ENCODE data around the gene MTUS2. TPM values are rescaled to one million over a fixed set of nuclear protein-coding genes. Genes with fewer than 3 reads are reported as not detected.

Gene MTUS2
- total RNA-seq, 1 experiment from 2014 or later = 0.11 TPM

- no peaks in the 10 kb centered on the region for H3K36me3 ChIP-seq (ENCODE audit: insufficient read depth, low read length, poor library complexity, severe bottlenecking)
- peaks cover 5% of the 10 kb centered on the region for H3K4me1 ChIP-seq (ENCODE audit: insufficient read depth, low read length, poor library complexity, severe bottlenecking)
- intact Hi-C loops (cut with micrococcal nuclease; ENCODE audit: unreplicated experiment) = no loop called here
- no peak overlapping the region for H3K27ac ChIP-seq (ENCODE audit: low read depth, low read length, poor library complexity, severe bottlenecking)
- ChIA-PET CTCF (no interaction called here), POLR2A (ENCODE audit: low non-redundant PET) (no interaction called here)
- BruUV-seq (replicated peaks) = no TSS peak
- H3K9me3 ChIP-seq (ENCODE audit: low read depth, low read length, poor library complexity, severe bottlenecking) = no peaks in the 10 kb centered on the region
- no peak for TF ChIP-seq EZH2 (IDR thresholded peaks at IDR 0.05; ENCODE audit: borderline replicate concordance, low read depth, low read length, poor library complexity, severe bottlenecking)
- TF ChIP-seq, protein P1, sequence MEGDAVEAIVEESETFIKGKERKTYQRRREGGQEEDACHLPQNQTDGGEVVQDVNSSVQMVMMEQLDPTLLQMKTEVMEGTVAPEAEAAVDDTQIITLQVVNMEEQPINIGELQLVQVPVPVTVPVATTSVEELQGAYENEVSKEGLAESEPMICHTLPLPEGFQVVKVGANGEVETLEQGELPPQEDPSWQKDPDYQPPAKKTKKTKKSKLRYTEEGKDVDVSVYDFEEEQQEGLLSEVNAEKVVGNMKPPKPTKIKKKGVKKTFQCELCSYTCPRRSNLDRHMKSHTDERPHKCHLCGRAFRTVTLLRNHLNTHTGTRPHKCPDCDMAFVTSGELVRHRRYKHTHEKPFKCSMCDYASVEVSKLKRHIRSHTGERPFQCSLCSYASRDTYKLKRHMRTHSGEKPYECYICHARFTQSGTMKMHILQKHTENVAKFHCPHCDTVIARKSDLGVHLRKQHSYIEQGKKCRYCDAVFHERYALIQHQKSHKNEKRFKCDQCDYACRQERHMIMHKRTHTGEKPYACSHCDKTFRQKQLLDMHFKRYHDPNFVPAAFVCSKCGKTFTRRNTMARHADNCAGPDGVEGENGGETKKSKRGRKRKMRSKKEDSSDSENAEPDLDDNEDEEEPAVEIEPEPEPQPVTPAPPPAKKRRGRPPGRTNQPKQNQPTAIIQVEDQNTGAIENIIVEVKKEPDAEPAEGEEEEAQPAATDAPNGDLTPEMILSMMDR (conservative IDR thresholded peaks at IDR 0.05; ENCODE audit: low read depth, low read length) = no peak
- no peak overlapping the region for H3K4me3 ChIP-seq (ENCODE audit: low read depth, low read length, poor library complexity, severe bottlenecking)
- DNase-seq (ENCODE audit: low spot score) = no peak
- no peaks in the 10 kb centered on the region for H3K27me3 ChIP-seq (replicated peaks; ENCODE audit: insufficient read depth, low read depth, low read length, poor library complexity)
Observed at GRCh38 chr13:29129616-29130015, 309.5 kb downstream of the MTUS2 start.

- intact Hi-C loops (cut with micrococcal nuclease; ENCODE audit: unreplicated experiment) = no loop called here
- CTCF ChIA-PET = no interaction called here
- no TSS peak for BruUV-seq (replicated peaks)
- no peak overlapping the region for H3K4me3 ChIP-seq (ENCODE audit: low read depth, low read length, poor library complexity, severe bottlenecking)
- H3K36me3 ChIP-seq (ENCODE audit: insufficient read depth, low read length, poor library complexity, severe bottlenecking) = no peaks in the 10 kb centered on the region
- H3K9me3 ChIP-seq (ENCODE audit: low read depth, low read length, poor library complexity, severe bottlenecking) = no peaks in the 10 kb centered on the region
- no peak for TF ChIP-seq EZH2 (IDR thresholded peaks at IDR 0.05; ENCODE audit: borderline replicate concordance, low read depth, low read length, poor library complexity, severe bottlenecking)
- TF ChIP-seq, protein P1 (conservative IDR thresholded peaks at IDR 0.05; ENCODE audit: low read depth, low read length) = no peak
- H3K27ac ChIP-seq (ENCODE audit: low read depth, low read length, poor library complexity, severe bottlenecking) = no peak overlapping the region
- DNase-seq (ENCODE audit: low spot score) = no peak
- POLR2A ChIA-PET (ENCODE audit: low non-redundant PET) = no interaction called here
- peaks cover 5% of the 10 kb centered on the region for H3K4me1 ChIP-seq (ENCODE audit: insufficient read depth, low read length, poor library complexity, severe bottlenecking)
- H3K27me3 ChIP-seq (replicated peaks; ENCODE audit: insufficient read depth, low read depth, low read length, poor library complexity) = no peaks in the 10 kb centered on the region
Observed at GRCh38 chr13:29131159-29131558, 311.0 kb downstream of the MTUS2 start.

- POLR2A ChIA-PET (ENCODE audit: low non-redundant PET) = no interaction called here
- no peak for DNase-seq (ENCODE audit: low spot score)
- H3K36me3 ChIP-seq (ENCODE audit: insufficient read depth, low read length, poor library complexity, severe bottlenecking) = no peaks in the 10 kb centered on the region
- intact Hi-C loops (cut with micrococcal nuclease; ENCODE audit: unreplicated experiment) = no loop called here
- peaks cover 5% of the 10 kb centered on the region for H3K4me1 ChIP-seq (ENCODE audit: insufficient read depth, low read length, poor library complexity, severe bottlenecking)
- H3K27me3 ChIP-seq (replicated peaks; ENCODE audit: insufficient read depth, low read depth, low read length, poor library complexity) = no peaks in the 10 kb centered on the region
- H3K9me3 ChIP-seq (ENCODE audit: low read depth, low read length, poor library complexity, severe bottlenecking) = peaks cover 3% of the 10 kb centered on the region
- no peak overlapping the region for H3K27ac ChIP-seq (ENCODE audit: low read depth, low read length, poor library complexity, severe bottlenecking)
- CTCF ChIA-PET = no interaction called here
- H3K4me3 ChIP-seq (ENCODE audit: low read depth, low read length, poor library complexity, severe bottlenecking) = no peak overlapping the region
- no TSS peak for BruUV-seq (replicated peaks)
- TF ChIP-seq EZH2 (IDR thresholded peaks at IDR 0.05; ENCODE audit: borderline replicate concordance, low read depth, low read length, poor library complexity, severe bottlenecking) = no peak
- TF ChIP-seq, protein P1 (conservative IDR thresholded peaks at IDR 0.05; ENCODE audit: low read depth, low read length) = no peak
Observed at GRCh38 chr13:29131881-29132668, 311.9 kb downstream of the MTUS2 start.
